IMR-90 (cell line): ENCODE data around the gene MCF2L. TPM values are rescaled to one million over a fixed set of nuclear protein-coding genes. Genes with fewer than 3 reads are reported as not detected.
"Not testable (repeated sequence)": the region's sequence is repeated elsewhere in the genome, so short reads cannot be mapped to it uniquely, and the experiment has no call there.

ENCODE experiments used
- ATAC-seq: fragments of 200-7000 bp; cut with Tn5 transposase; 2 replicates; pipeline ENCODE4 v1.9.1; 2020; ENCODE audit warnings: low read depth, mild to moderate bottlenecking, moderate library complexity
- BruUV-seq: library from RNA; stranded (reverse); fragments of 400-500 nt; replicated peaks from 2 replicates; lab custom pipeline; 2021; lab: Mats Ljungman, UMichigan
- CTCF ChIA-PET: fragments of 300-600 bp; formaldehyde crosslinking; extraction: SDS; loops from one replicate; lab custom pipeline; 2021; ENCODE audit warnings: antibody characterized with exemption; lab: Yijun Ruan, JAX
- POLR2A ChIA-PET: fragments of 300-600 bp; sonication (Branson Sonifier 250); formaldehyde crosslinking; loops from one replicate; lab custom pipeline; 2022; ENCODE audit warnings: antibody characterized with exemption; ENCODE audit not compliant: unreplicated experiment; lab: Charles Lee
- DNase-seq: peaks from one replicate; pipeline ENCODE4 v3.0.0; 2013
- H2AFZ ChIP-seq: replicated peaks from 2 replicates; pipeline ENCODE3; 2013; ENCODE audit warnings: low read length, mild to moderate bottlenecking; ENCODE audit not compliant: poor library complexity
- H2AK5ac ChIP-seq: 2 replicates; pipeline ENCODE4 v1.6.1; 2013; ENCODE audit warnings: low read depth, low read length, inconsistent platforms
- H2AK9ac ChIP-seq: replicated peaks from 2 replicates; pipeline ENCODE3; 2013; ENCODE audit warnings: mild to moderate bottlenecking, low read depth, low read length, moderate library complexity; ENCODE audit not compliant: poor library complexity
- H2BK120ac ChIP-seq: 2 replicates; pipeline ENCODE4 v1.6.1; 2013; ENCODE audit warnings: low read depth, low read length, inconsistent platforms
- H2BK15ac ChIP-seq: 3 replicates; pipeline ENCODE4 v1.6.1; 2013; ENCODE audit warnings: low read depth, low read length, inconsistent platforms
- H2BK20ac ChIP-seq: 2 replicates; pipeline ENCODE4 v1.6.1; 2013; ENCODE audit warnings: low read depth, mild to moderate bottlenecking, inconsistent platforms, low read length, moderate library complexity
- H2BK5ac ChIP-seq: 2 replicates; pipeline ENCODE4 v1.6.1; 2013; ENCODE audit warnings: mild to moderate bottlenecking, low read depth, low read length, inconsistent platforms; ENCODE audit not compliant: poor library complexity, severe bottlenecking
- H3K14ac ChIP-seq: replicated peaks from 2 replicates; pipeline ENCODE4 v1.6.1; 2013; ENCODE audit warnings: low read depth, low read length, inconsistent platforms
- H3K18ac ChIP-seq: 2 replicates; pipeline ENCODE4 v1.6.1; 2013; ENCODE audit warnings: low read depth, low read length, control low read depth
- H3K23ac ChIP-seq: 2 replicates; pipeline ENCODE4 v1.6.1; 2013; ENCODE audit warnings: low read depth, low read length, inconsistent platforms
- H3K27ac ChIP-seq: 2 replicates; pipeline ENCODE4 v1.5.1; 2013; ENCODE audit warnings: mild to moderate bottlenecking, control low read depth, low read length; ENCODE audit not compliant: insufficient read depth
- H3K27me3 ChIP-seq: 2 replicates; pipeline ENCODE4 v1.6.1; 2013; ENCODE audit warnings: low read length; ENCODE audit not compliant: control insufficient read depth, insufficient read depth
- H3K36me3 ChIP-seq: 2 replicates; pipeline ENCODE4 v1.6.1; 2013; ENCODE audit warnings: low read length, mixed read lengths; ENCODE audit not compliant: control insufficient read depth, insufficient read depth
- H3K4ac ChIP-seq: 2 replicates; pipeline ENCODE4 v1.6.1; 2013; ENCODE audit warnings: low read depth, low read length, inconsistent platforms
- H3K4me1 ChIP-seq: 2 replicates; pipeline ENCODE4 v1.6.1; 2013; ENCODE audit warnings: low read length, mixed read lengths; ENCODE audit not compliant: control insufficient read depth, insufficient read depth
- H3K4me2 ChIP-seq: 2 replicates; pipeline ENCODE4 v1.6.1; 2013; ENCODE audit warnings: low read depth, mild to moderate bottlenecking, control low read depth, low read length, moderate library complexity
- H3K4me3 ChIP-seq: 2 replicates; pipeline ENCODE4 v1.5.1; 2013; ENCODE audit warnings: low read depth, mild to moderate bottlenecking, control low read depth, low read length, moderate library complexity; ENCODE audit not compliant: insufficient read depth
- H3K56ac ChIP-seq: 2 replicates; pipeline ENCODE4 v1.6.1; 2013; ENCODE audit warnings: low read length, inconsistent platforms; ENCODE audit not compliant: insufficient read depth; ENCODE audit errors: extremely low read depth
- H3K79me1 ChIP-seq, 2 experiments: 2 replicates each; pipeline ENCODE4 v1.6.1; 2013; ENCODE audit warnings: low read length in 2 of 2, inconsistent platforms in 1 of 2, low read depth in 1 of 2
- H3K9ac ChIP-seq: 2 replicates; pipeline ENCODE4 v1.6.1; 2013; ENCODE audit warnings: low read depth, low read length, control low read depth
- H3K9me1 ChIP-seq: 2 replicates; pipeline ENCODE4 v1.6.1; 2013; ENCODE audit warnings: low read length, inconsistent platforms; ENCODE audit not compliant: insufficient read depth
- H3K9me3 ChIP-seq: 2 replicates; pipeline ENCODE4 v1.6.1; 2013; ENCODE audit warnings: low read length; ENCODE audit not compliant: control insufficient read depth, insufficient read depth
- H4K20me1 ChIP-seq: 2 replicates; pipeline ENCODE4 v1.6.1; 2013; ENCODE audit warnings: low read length, inconsistent platforms; ENCODE audit not compliant: insufficient read depth
- H4K5ac ChIP-seq: 2 replicates; pipeline ENCODE4 v1.6.1; 2013; ENCODE audit warnings: mild to moderate bottlenecking, low read depth, low read length, control low read depth
- H4K8ac ChIP-seq, 2 experiments: 2 replicates each; pipeline ENCODE4 v1.6.1; 2013; ENCODE audit warnings: low read depth in 2 of 2, low read length in 2 of 2, control low read depth in 1 of 2, inconsistent platforms in 1 of 2
- H4K91ac ChIP-seq: 2 replicates; pipeline ENCODE4 v1.6.1; 2013; ENCODE audit warnings: low read depth, low read length, inconsistent platforms; ENCODE audit not compliant: insufficient read depth
- whole genome bisulfite sequencing, 2 experiments: methylation state at CpG; one replicate each; pipeline versions ENCODE4 v1.1.5 to v1.1.7; 2013; ENCODE audit warnings: missing lambda C conversion rate in 2 of 2; ENCODE audit not compliant: insufficient read length in 1 of 2; ENCODE audit errors: extremely low coverage in 2 of 2; 5-methylcytosine and 5-hydroxymethylcytosine counted together
- dilution Hi-C: fragments of 300-500 bp; cut with HindIII; formaldehyde crosslinking; loops from one replicate; pipeline ENCODE4 v1.14.3; 2018; ENCODE audit warnings: low sequenced_read_pairs; ENCODE audit not compliant: unreplicated experiment
- in situ Hi-C: fragments of 300-500 bp; cut with MboI; formaldehyde crosslinking; loops from 3 replicates; pipeline ENCODE4 v1.14.3; 2019; ENCODE audit warnings: low sequenced_read_pairs, inconsistent platforms, mixed read lengths
- intact Hi-C: fragments of 100-400 bp; cut with micrococcal nuclease; formaldehyde crosslinking; loops from 2 replicates; pipeline ENCODE4 v1.10.0; 2022
- polyA plus RNA-seq, 3 experiments: library from polyadenylated mRNA; depleted of rRNA; stranded (reverse); fragments of >200 nt; gene quantifications; 2 replicates each; pipeline ENCODE4 v1.2.3, GENCODE V29; 2012; ENCODE audit warnings: low replicate concordance in 1 of 3
- total RNA-seq: library from RNA; depleted of rRNA; stranded (reverse); fragments of >200 nt; gene quantifications from 2 replicates; pipeline ENCODE4 v1.2.3, GENCODE V29; 2012

Gene MCF2L
- total and polyA plus RNA-seq, 2 of the 4 experiments (the other 2 are of a cell fraction): 0.18 TPM; not detected in 1

GRCh38 chr13:113108521-113108920, 139.5 kb downstream of the MCF2L start:
- H3K36me3 ChIP-seq, DNase-seq, in situ Hi-C loops, H2AK9ac ChIP-seq, H4K20me1 ChIP-seq, H4K8ac ChIP-seq, POLR2A ChIA-PET, H3K27ac ChIP-seq, H3K9ac ChIP-seq, CTCF ChIA-PET, H3K4me3 ChIP-seq, H3K4me2 ChIP-seq, dilution Hi-C loops, H3K14ac ChIP-seq, H2BK5ac ChIP-seq, H2AK5ac ChIP-seq, H4K91ac ChIP-seq, H3K9me3 ChIP-seq, H2BK15ac ChIP-seq, H3K56ac ChIP-seq, H3K79me1 ChIP-seq, H3K4ac ChIP-seq, H3K4me1 ChIP-seq, H2AFZ ChIP-seq, H3K9me1 ChIP-seq, BruUV-seq, intact Hi-C loops, H3K23ac ChIP-seq, ATAC-seq, H4K5ac ChIP-seq, H2BK120ac ChIP-seq, H3K18ac ChIP-seq, H2BK20ac ChIP-seq: not testable (repeated sequence)
- no CpG with 5 or more reads among the region's 27 CpGs for WGBS, 2 experiments
- H3K27me3 ChIP-seq: peaks cover 34% of the 10 kb centered on the region
